Type B pancreatic cell (in vitro differentiated cells): ENCODE results near the gene PRKAA1. TPM values are rescaled to one million over a fixed set of nuclear protein-coding genes. Genes with fewer than 3 reads are reported as not detected.
"Not testable (repeated sequence)": the region's sequence is repeated elsewhere in the genome, so short reads cannot be mapped to it uniquely, and the experiment has no call there.

ENCODE experiments used
- DNase-seq: peaks from one replicate; pipeline ENCODE4 v3.0.0; 2021; ENCODE audit warnings: mixed read lengths; ENCODE audit not compliant: unreplicated experiment; ENCODE audit errors: extremely low spot score
- H3K27ac Mint-ChIP-seq: 2 replicates; pipeline ENCODE4 v1.8.0; 2021; ENCODE audit warnings: mild to moderate bottlenecking, mixed read lengths
- H3K27me3 Mint-ChIP-seq: 2 replicates; pipeline ENCODE4 v1.8.0; 2021; ENCODE audit warnings: mixed read lengths
- H3K36me3 Mint-ChIP-seq: 2 replicates; pipeline ENCODE4 v1.8.0; 2021; ENCODE audit warnings: mixed read lengths
- H3K4me1 Mint-ChIP-seq: one replicate; pipeline ENCODE4 v1.8.0; 2021; ENCODE audit warnings: mixed read lengths; ENCODE audit not compliant: unreplicated experiment
- H3K4me3 Mint-ChIP-seq: 2 replicates; pipeline ENCODE4 v1.8.0; 2021; ENCODE audit warnings: mild to moderate bottlenecking, mixed read lengths
- H3K9me3 Mint-ChIP-seq: 2 replicates; pipeline ENCODE4 v1.8.0; 2021; ENCODE audit warnings: mixed read lengths
- CTCF ChIP-seq: fragments of 200-600 bp; sonication (generic); conservative IDR thresholded peaks from 2 replicates; pipeline ENCODE4 v1.5.0; 2021; ENCODE audit warnings: antibody characterized with exemption, mild to moderate bottlenecking
- total RNA-seq: library from RNA; stranded (reverse); gene quantifications from 2 replicates; pipeline ENCODE4 v1.2.1, GENCODE V29; 2021; ENCODE audit warnings: low replicate concordance

The PRKAA1 gene
- total RNA-seq, 1 donor from 2014 or later: 58.6 TPM

DNA sequence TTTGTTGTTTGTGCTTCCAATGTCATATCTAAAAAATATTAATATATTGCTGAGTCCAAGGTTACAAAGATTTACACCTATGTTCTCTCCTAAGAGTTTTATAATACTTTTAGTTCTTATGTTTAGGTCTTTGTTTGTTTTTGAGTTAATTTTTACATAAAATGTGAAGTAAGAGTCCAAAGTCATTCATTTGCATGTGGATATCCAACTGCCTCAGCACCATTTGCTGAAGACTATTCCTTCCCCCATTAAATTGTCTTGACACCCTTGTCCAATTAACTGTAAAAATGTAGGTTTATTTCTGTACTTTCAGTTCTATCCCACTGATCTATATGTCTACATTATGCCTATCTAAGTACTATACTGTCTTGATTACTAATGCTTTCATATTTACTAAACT, 78.1 kb downstream of the PRKAA1 start:
- no peaks in the 10 kb centered on the region for H3K27me3 Mint-ChIP-seq
- DNase-seq: no peak
- peaks cover 9% of the 10 kb centered on the region for H3K9me3 Mint-ChIP-seq
- peaks cover 26% of the 10 kb centered on the region for H3K36me3 Mint-ChIP-seq
- no peaks in the 10 kb centered on the region for H3K4me1 Mint-ChIP-seq
- H3K4me3 Mint-ChIP-seq: no peak overlapping the region
- no peak overlapping the region for H3K27ac Mint-ChIP-seq
- TF ChIP-seq CTCF: no peak

DNA sequence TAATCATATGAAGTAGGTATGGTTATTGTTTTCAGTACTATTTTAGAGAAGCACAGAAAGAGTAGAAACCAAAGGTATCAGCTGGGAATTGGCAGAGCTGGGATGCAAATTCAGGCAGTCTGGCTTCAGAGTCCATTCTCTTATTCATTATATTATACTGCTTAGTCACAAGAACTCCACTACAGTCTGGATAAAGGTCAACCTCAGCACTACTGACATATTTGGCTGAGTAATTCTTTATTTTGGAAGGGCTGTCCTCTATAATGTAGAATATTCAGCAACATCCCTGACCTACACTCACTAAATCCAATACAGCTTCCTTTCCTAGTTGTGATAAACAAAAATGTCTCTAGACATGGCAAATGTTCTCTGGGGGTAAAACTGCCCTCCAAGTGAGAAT, 80.9 kb downstream of the PRKAA1 start:
- no peak overlapping the region for H3K4me3 Mint-ChIP-seq
- TF ChIP-seq CTCF: no peak

DNA sequence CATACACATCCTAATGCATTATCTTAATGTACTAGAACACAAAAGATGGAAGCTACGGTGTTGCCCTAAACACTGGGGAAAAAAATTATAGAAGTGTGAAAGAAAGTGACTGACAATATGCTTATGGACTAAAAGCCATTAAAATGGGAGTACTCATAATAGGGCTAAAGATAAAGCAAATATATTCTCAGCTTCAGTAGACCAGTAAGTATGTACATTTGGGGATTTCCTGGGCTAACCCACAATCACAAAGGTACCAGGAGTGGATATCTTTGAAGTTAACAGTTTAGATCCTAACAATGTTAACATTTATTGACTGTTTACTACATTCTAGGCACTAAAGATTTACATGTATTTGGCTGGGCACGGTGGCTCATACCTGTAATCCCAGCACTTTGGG, 81.6 kb downstream of the PRKAA1 start:
- H3K27ac Mint-ChIP-seq: no peak overlapping the region
- no peaks in the 10 kb centered on the region for H3K27me3 Mint-ChIP-seq
- no peaks in the 10 kb centered on the region for H3K4me1 Mint-ChIP-seq
- TF ChIP-seq CTCF: no peak
- peaks cover 22% of the 10 kb centered on the region for H3K36me3 Mint-ChIP-seq
- H3K4me3 Mint-ChIP-seq: no peak overlapping the region
- DNase-seq: no peak
- H3K9me3 Mint-ChIP-seq: peaks cover 9% of the 10 kb centered on the region

More for the DNA sequence above, 80.9 kb downstream of the PRKAA1 start:
- H3K27me3 Mint-ChIP-seq: no peaks in the 10 kb centered on the region
- H3K9me3 Mint-ChIP-seq: peaks cover 9% of the 10 kb centered on the region
- H3K27ac Mint-ChIP-seq: no peak overlapping the region
- no peaks in the 10 kb centered on the region for H3K4me1 Mint-ChIP-seq
- no peak for DNase-seq
- H3K36me3 Mint-ChIP-seq: peaks cover 22% of the 10 kb centered on the region

DNA sequence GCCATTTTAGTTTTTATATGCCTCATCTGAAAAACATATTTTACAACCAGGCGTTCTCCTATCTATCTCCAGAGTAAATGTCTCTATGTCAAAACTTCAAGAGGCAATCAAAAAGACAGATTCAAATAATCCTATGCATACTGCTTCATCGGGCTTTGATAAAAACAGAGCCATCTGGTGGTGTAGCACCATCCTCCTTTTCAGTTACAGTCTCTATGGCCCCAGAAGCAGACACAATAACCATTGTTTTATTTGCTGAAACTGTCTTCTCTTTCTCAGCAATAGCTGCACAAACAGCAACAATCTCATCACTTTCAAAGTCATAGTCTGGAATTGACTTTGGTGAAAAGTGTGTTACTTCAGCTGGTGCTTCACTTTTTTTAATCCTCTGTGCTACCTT, 82.2 kb downstream of the PRKAA1 start:
- DNase-seq: no peak
- H3K4me1 Mint-ChIP-seq: no peaks in the 10 kb centered on the region
- no peaks in the 10 kb centered on the region for H3K27me3 Mint-ChIP-seq
- peaks cover 16% of the 10 kb centered on the region for H3K36me3 Mint-ChIP-seq
- H3K4me3 Mint-ChIP-seq: no peak overlapping the region
- peaks cover 3% of the 10 kb centered on the region for H3K9me3 Mint-ChIP-seq
- H3K27ac Mint-ChIP-seq: no peak overlapping the region
- TF ChIP-seq CTCF: no peak

GRCh38 chr5:40714001-40714400, 84.2 kb downstream of the PRKAA1 start:
- H3K27ac Mint-ChIP-seq: no peak overlapping the region
- no peak for TF ChIP-seq CTCF
- no peak for DNase-seq
- no peaks in the 10 kb centered on the region for H3K9me3 Mint-ChIP-seq
- peaks cover 6% of the 10 kb centered on the region for H3K36me3 Mint-ChIP-seq
- no peak overlapping the region for H3K4me3 Mint-ChIP-seq
- no peaks in the 10 kb centered on the region for H3K27me3 Mint-ChIP-seq
- no peaks in the 10 kb centered on the region for H3K4me1 Mint-ChIP-seq

- H3K36me3 Mint-ChIP-seq: peaks cover 17% of the 10 kb centered on the region
Observed at GRCh38 chr5:40710575-40710974, 87.6 kb downstream of the PRKAA1 start.

More at GRCh38 chr5:40710575-40710974, 87.6 kb downstream of the PRKAA1 start:
- H3K4me3 Mint-ChIP-seq, H3K4me1 Mint-ChIP-seq, H3K9me3 Mint-ChIP-seq, H3K27ac Mint-ChIP-seq, H3K27me3 Mint-ChIP-seq, DNase-seq: not testable (repeated sequence)

Other genes with a start within 250 kb of the PRKAA1 start
- gene PTGER4, start 118.5 kb downstream of the PRKAA1 start, total RNA-seq: 8.0 and 12.0 TPM in 2 replicates
- gene TTC33, start 42.4 kb downstream of the PRKAA1 start, total RNA-seq: 11.3 and 15.8 TPM in 2 replicates
- 1,654 and 1,766 TPM in 2 replicates for gene RPL37, start 36.8 kb upstream of the PRKAA1 start, total RNA-seq
- 1.4 and 2.9 TPM in 2 replicates for gene CARD6, start 43.0 kb upstream of the PRKAA1 start, total RNA-seq
- gene C7, start 111.1 kb upstream of the PRKAA1 start, total RNA-seq: 2.0 and 18.9 TPM in 2 replicates